ENCODE results near the gene CTPS1.

Gene CTPS1, protein sequence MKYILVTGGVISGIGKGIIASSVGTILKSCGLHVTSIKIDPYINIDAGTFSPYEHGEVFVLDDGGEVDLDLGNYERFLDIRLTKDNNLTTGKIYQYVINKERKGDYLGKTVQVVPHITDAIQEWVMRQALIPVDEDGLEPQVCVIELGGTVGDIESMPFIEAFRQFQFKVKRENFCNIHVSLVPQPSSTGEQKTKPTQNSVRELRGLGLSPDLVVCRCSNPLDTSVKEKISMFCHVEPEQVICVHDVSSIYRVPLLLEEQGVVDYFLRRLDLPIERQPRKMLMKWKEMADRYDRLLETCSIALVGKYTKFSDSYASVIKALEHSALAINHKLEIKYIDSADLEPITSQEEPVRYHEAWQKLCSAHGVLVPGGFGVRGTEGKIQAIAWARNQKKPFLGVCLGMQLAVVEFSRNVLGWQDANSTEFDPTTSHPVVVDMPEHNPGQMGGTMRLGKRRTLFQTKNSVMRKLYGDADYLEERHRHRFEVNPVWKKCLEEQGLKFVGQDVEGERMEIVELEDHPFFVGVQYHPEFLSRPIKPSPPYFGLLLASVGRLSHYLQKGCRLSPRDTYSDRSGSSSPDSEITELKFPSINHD

GRCh38 chr1:40979241-40980067 lies at the start of gene CTPS1:
Gene CTPS1, plus strand, starts transcription at chr1:40979696. Its CDS starts 3,595 bp downstream, at chr1:40983291.
- DNase-seq: peak; percentile 47 to 99 (median 95)

DNA sequence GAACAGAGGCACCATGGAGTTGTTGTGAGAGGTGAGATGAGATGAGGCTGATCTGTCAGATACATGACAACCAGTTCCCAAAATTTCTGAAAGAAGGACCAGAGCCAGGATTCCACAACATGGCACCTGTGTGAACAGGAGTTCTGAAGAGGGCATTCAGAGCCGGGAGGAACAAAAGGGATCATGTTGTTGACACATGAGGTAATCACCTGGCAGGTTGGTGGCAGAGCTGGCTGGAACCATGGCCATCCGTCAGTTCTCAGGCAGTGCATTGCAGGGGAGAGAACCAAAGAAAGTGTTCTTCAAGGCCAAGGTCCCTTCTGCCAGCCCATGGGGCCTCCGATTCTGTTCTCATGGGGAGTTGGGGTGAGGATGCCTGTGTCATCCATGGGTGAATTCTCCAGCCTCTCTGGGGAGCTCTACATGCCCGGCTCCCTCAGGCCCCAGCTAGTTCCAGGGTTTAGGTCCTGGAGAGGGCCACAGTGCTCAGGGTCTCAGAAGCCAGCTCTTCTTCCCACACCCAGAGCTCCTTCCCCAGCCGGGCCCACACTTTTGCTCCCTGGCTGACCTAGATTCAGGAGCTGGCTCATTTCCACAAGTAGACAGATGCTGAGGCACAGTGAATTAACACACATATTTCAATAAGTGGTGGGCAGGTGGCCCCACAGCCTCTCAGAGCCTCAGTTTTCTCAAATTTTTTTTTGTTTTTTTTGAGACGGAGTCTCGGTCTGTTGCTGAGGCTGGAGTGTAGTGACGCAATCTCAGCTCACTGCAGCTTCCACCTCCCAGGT lies 49.1 kb upstream of the CTPS1 start:
- no peak for DNase-seq

GRCh38 chr1:40931601-40932000 lies 47.9 kb upstream of the CTPS1 start:
- no peak for DNase-seq

DNA sequence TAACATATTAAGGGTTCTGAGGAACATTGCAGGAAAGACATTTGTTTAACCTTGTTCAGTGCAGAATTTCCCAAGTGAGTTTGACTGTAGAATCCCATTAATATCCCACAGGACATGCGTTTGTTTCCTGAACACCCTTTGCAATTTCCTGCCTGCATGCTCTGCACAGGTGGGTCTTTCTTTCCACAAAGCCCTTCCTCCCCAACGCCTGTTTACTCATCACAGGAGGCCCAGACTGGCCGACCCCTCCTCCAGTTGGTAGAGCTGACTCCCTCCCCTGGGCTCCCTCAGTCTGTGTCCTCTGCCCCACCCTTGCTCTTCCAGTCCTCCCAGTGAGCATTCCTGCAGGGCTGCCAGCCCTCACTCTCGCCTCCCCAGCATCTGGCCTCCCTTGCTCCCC lies 47.5 kb upstream of the CTPS1 start:
- DNase-seq: no peak

DNA sequence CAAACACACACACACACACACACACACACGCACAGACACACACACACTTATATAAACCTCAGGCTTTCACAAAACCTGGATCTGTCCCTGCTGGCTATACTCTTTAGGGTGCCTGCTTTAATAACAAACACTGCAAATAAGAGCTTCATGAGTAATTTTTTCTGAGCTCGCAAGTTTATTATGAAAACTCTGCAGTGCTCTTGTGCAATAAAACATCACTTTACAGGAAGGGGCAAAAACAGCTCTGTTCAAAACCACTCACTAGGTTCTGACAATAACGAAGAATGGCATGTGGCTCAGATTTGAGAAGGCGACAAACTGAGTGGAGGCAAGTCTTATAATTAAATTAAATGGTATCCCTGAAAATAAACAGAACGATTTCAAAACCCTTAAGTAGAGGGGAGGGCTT lies 42.6 kb upstream of the CTPS1 start:
- DNase-seq: no peak

DNA sequence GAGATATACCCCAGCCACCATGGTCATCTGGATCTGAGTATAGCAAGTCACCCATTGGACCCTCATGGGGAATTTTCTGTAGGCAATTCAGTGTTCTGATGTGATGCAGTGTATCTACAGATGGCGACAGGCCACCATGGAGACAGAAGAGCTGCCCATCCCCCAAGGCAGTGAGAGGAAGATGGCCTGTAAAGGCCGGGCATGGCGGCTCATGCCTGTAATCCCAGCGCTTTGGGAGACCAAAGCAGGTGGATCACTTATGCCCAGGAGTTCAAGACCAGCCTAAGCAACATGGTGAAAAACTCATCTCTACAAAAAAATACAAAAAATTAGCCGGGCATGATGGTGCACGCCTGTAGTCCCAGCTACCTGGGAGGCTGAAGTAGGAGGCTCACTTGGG lies 41.1 kb upstream of the CTPS1 start:
- DNase-seq: no peak

- DNase-seq: peak in 3 of 56 donors; percentile 8 to 26 (median 11)
Observed at GRCh38 chr1:40939320-40940059, 40.0 kb upstream of the CTPS1 start.

- no peak for DNase-seq
Observed at GRCh38 chr1:40944326-40944725, 35.2 kb upstream of the CTPS1 start.

DNA sequence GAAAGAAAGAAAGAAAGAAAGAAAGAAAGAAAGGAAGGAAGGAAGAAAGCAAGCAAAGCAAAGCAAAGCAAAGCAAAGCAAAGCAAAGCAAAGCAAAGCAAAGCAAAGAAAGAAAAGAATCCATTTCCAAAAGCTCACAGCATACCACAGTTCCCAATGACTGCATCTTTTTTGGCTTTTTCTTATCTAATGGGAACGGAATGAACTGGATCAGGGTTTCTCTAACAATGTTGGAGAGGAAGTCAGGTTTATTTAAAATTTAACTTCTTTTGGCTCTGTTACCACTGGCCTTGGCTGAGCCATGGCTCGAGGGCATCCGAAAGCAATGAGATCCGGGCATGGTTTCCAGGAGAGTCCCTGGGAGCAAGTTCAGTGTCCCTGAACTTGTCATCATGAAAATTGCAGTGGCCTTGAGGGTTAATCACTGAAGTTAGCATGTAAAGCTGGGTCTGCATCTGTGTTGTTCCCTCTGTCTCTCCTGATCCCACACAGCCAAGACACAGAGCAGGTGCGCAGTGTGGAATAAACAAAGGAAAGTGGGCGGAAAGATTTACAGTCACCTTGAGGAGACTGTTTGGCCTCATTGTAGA lies 34.6 kb upstream of the CTPS1 start:
- no peak for DNase-seq

- no peak for DNase-seq
Observed at GRCh38 chr1:40945491-40945973, 34.0 kb upstream of the CTPS1 start.

DNA sequence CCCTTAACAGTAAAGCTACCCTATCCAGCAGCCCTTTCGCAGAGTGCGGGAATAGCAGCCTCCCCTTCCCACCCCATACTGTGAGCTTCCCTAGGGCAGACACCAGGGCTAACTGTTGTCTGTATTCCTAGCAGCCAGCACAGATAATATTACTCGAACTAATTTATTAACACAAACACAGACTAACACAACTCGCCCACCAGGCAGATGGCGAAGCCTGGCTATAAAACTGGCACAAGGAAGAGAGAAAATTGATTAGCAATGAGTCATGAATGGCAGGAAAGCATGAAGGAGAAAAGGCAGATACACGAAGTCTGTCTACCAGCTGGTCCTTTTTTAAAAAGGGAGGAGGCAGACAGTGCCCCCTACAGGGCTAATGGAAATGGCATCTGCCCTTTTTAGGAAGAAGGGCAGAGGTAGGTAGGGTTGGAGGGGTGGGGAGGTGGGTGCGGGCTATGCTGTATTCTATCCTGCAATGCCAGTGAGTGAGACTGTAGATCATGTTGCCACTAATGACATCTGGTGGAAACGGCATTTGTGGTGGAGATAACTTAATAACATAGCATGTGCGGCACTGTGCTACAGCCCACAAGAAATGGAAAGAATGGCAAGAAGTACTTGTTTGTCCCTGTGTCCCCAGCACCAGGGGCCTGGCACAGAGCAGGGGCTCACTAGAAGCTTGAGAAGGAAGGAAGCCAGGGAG lies 30.6 kb upstream of the CTPS1 start:
- DNase-seq: peak in 38 of 56 donors; percentile 1 to 62 (median 22)

- no peak for DNase-seq
Observed at GRCh38 chr1:40949563-40949962, 29.9 kb upstream of the CTPS1 start.

- peak in 51 of 56 donors; percentile 4 to 78 (median 39) for DNase-seq
Observed at GRCh38 chr1:40951943-40952743, 27.4 kb upstream of the CTPS1 start.

GRCh38 chr1:40952744-40953315 lies 26.7 kb upstream of the CTPS1 start:
- DNase-seq: no peak

DNA sequence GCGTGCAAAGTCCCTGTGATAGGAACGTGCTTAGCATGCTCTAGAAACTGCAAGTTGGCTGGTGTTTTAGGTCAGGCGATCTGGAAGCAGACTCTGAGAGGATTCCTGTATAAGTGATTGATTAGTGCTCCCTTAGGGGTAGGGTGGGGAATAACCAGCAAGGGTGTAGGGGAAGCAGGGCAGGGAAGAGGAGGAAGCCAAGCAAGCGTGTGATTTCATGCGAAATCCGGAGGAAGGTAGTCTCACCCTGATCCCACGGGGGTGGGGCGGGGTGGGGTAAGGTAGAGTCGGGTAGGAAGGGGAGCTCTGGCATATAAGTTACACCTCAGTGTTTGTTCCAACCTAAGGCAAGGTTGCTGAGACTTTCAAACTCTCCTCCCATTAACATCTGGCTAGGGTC lies 24.9 kb upstream of the CTPS1 start:
- DNase-seq: no peak

GRCh38 chr1:40955266-40955665 lies 24.2 kb upstream of the CTPS1 start:
- DNase-seq: no peak

DNA sequence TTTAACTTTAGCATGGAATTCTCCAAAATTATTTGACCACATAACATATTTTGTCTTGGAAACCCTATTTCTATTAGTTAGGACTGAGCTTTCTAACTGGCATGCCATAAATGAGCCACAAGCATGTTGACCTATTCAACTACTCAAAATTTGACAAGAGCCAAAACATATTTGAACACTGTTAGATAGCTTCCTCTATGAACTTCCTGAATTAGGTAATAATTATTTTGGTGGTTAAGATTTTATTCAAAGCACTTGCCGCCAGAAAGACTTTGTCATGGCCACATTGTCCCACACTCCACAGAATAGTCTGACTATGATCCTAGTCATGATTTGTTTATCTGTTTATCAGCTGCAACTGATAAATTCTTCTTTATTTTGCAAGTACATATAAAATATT lies 23.1 kb upstream of the CTPS1 start:
- no peak for DNase-seq

DNA sequence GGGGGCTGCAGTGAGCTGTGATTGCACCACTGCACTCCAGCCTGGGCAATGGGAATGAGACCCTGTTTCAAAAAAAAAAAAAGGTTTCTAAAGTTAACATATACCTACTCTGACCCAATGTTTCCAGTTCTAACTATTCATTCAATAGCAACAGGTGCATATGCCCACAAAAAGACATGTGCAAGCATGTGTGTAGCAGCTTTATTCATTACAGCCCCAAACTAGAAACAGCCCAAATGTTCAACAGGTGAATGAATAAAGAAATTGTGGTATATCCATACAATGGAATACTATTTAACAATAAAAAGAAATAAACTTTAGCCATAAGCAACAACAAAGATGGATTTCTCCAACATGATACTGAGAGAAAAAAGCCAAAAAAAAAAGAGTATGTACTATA lies 21.3 kb upstream of the CTPS1 start:
- DNase-seq: no peak
